ENCODE results near the gene GMDS. TPM values are rescaled to one million over a fixed set of nuclear protein-coding genes. Genes with fewer than 3 reads are reported as not detected.

GMDS gene
- total and polyA plus RNA-seq, 2 of the 13 experiments (the other 11 are each of a cell fraction or from before 2014, with no cell fraction given), result 64.4 to 112 TPM

DNA sequence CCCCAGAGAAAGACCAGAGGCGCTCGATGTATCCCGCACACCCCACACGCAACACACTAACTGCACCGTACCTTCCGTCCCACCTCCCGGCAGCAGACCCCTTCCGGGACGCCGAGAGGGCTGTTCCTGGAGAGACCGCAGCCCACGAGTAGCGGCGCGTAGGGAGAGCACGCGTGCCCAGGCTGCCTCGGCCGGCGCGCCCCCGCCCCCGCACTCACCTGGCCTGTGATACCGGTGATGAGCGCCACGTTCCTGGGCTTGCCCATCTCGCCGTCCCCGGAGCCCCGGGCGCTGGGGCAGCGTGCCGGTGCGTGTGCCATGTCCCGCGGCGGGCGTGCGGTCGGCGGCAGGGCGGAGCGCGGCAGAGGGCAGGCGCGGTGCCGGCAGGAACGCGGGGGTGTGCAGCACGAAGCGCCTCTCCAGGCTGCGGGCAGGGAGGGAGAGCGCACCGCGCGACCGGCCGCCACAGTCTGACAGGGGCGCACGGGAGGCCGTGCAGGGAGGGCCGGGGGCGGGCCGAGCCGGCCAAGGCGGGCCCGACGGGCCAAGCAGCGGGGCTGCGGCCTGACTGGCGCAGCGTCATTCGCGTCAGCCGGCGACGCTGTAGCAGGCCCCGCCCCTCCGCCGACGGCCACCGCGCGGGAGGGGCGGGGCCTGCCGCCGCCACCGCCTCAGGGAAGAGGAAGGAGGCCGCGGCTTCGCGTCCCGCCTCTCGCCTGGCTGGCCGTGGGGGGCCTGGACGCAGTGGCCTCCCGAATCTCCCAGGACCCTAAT lies at the start of gene GMDS (continued):
- TF ChIP-seq, protein P1, sequence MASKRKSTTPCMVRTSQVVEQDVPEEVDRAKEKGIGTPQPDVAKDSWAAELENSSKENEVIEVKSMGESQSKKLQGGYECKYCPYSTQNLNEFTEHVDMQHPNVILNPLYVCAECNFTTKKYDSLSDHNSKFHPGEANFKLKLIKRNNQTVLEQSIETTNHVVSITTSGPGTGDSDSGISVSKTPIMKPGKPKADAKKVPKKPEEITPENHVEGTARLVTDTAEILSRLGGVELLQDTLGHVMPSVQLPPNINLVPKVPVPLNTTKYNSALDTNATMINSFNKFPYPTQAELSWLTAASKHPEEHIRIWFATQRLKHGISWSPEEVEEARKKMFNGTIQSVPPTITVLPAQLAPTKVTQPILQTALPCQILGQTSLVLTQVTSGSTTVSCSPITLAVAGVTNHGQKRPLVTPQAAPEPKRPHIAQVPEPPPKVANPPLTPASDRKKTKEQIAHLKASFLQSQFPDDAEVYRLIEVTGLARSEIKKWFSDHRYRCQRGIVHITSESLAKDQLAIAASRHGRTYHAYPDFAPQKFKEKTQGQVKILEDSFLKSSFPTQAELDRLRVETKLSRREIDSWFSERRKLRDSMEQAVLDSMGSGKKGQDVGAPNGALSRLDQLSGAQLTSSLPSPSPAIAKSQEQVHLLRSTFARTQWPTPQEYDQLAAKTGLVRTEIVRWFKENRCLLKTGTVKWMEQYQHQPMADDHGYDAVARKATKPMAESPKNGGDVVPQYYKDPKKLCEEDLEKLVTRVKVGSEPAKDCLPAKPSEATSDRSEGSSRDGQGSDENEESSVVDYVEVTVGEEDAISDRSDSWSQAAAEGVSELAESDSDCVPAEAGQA (IDR thresholded peaks at IDR 0.05; ENCODE audit: low read depth), result no peak; the same call in 1 of the 2 replicates
- TF ChIP-seq, protein P1 (CRISPR knock-in tag; IDR thresholded peaks at IDR 0.05; ENCODE audit: borderline replicate concordance), result peak; percentile 95
- TF ChIP-seq, protein P2, sequence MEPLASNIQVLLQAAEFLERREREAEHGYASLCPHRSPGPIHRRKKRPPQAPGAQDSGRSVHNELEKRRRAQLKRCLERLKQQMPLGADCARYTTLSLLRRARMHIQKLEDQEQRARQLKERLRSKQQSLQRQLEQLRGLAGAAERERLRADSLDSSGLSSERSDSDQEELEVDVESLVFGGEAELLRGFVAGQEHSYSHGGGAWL (CRISPR knock-in tag; IDR thresholded peaks at IDR 0.05), result no peak; the same call in 1 of the 2 replicates
- TF ChIP-seq STAT6 (CRISPR knock-in tag; IDR thresholded peaks at IDR 0.05; ENCODE audit: borderline replicate concordance) (no peak), DR1 (CRISPR knock-in tag; IDR thresholded peaks at IDR 0.05) (peak; percentile 69; the same call in 1 of the 2 replicates), TP53 (CRISPR knock-in tag; conservative IDR thresholded peaks at IDR 0.05) (0 out of 2 replicates have a peak, but pooled peaks have one; percentile 47), FOXP1 (IDR thresholded peaks at IDR 0.05) (no peak), FOXP1 (CRISPR knock-in tag; IDR thresholded peaks at IDR 0.05) (no peak), TOE1 (CRISPR knock-in tag; IDR thresholded peaks at IDR 0.05) (no peak; the same call in 1 of the 2 replicates), SIN3A (IDR thresholded peaks at IDR 0.05; ENCODE audit: borderline replicate concordance, low read depth, low read length) (peak; percentile 82; the same call in 1 of the 2 replicates), ZNF20 (CRISPR knock-in tag; IDR thresholded peaks at IDR 0.05) (no peak), ZKSCAN5 (CRISPR knock-in tag; IDR thresholded peaks at IDR 0.05) (no peak), BHLHE40 (IDR thresholded peaks at IDR 0.05; ENCODE audit: low read length) (peak; percentile 63), POLR2A (IDR thresholded peaks at IDR 0.05; ENCODE audit: insufficient read depth in 1 of 2, low read depth in 2 of 2, low read length in 2 of 2) (peak; percentile 87 to 97), RARG (CRISPR knock-in tag; IDR thresholded peaks at IDR 0.05; ENCODE audit: low read depth) (no peak), EP300 (IDR thresholded peaks at IDR 0.05; ENCODE audit: low read depth in 2 of 2, low read length in 2 of 2) (0 out of 4 replicates have a peak, but pooled peaks of 1 of the 2 experiments have one; percentile 1), EP300 (CRISPR knock-in tag; IDR thresholded peaks at IDR 0.05; ENCODE audit: borderline replicate concordance) (no peak), ZNF251 (CRISPR knock-in tag; IDR thresholded peaks at IDR 0.05) (no peak), RBFOX2 (IDR thresholded peaks at IDR 0.05; ENCODE audit: low read depth, low read length) (peak; percentile 97), EED (CRISPR knock-in tag; IDR thresholded peaks at IDR 0.05) (peak; percentile 38; the same call in 1 of the 2 replicates)
- TF ChIP-seq, protein P3, sequence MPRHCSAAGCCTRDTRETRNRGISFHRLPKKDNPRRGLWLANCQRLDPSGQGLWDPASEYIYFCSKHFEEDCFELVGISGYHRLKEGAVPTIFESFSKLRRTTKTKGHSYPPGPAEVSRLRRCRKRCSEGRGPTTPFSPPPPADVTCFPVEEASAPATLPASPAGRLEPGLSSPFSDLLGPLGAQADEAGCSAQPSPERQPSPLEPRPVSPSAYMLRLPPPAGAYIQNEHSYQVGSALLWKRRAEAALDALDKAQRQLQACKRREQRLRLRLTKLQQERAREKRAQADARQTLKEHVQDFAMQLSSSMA (CRISPR knock-in tag; IDR thresholded peaks at IDR 0.05), result no peak
